Measurements from ENCODE around the gene FLNC. TPM values are rescaled to one million over a fixed set of nuclear protein-coding genes. Genes with fewer than 3 reads are reported as not detected.

The FLNC gene
- total and polyA plus RNA-seq, 9 of the 15 experiments (the other 6 are each of a cell fraction or from before 2014, with no cell fraction given) = 0.90 to 155 (median 28.8) TPM

DNA sequence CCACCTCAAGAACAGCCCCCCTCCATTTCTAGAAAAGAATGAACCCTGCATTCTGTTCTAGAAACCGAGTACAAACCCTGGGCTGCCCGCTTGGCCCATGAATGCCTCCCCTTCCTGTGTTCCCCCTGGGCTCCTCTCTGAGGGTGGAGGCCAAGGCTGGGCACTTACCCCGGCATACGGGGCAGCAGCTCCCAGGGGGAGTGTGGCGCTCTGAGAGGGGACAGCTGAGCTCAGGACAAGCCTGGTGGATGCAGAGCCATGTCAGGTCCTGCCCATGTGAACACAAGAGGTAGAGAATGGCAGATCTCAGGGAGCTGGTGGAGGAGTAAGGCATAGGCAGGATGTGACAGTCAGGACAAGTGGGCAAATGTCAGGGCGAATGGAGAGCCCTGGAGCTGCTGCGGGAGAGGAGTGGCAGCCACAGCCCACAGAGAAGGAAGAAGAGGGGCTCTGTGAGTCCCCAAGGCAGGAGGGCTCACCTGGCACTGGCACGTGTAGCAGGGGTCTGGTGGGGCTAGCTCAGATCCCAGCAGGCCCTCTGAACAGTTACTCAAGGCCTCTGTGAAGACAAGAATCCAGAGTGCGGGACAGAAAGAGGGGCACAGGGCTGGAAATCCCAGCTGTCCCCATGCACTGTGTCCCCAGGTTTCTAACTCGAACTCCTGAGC, 51.4 kb downstream of the FLNC start:
- Histone ChIP-seq H2AFZ (ENCODE audit: low read depth, low read length) (no peak overlapping the region), H3K9me3 (replicated peaks; ENCODE audit: control insufficient read depth, insufficient read depth, low read depth, low read length) (no peaks in the 10 kb centered on the region; the same call in 1 of the 2 replicates), H3K9ac (ENCODE audit: insufficient read depth in 1 of 2, low read depth in 2 of 2, low read length in 2 of 2) (peak overlapping the region in 1 of 2 experiments; percentile 61; a peak in 1 of 4 replicates), H3K4me2 (ENCODE audit: insufficient read depth, low read length) (no peak overlapping the region), H4K20me1 (replicated peaks; ENCODE audit: control insufficient read depth, insufficient read depth, low read length) (no peaks in the 10 kb centered on the region; the same call in 1 of the 2 replicates), H3K4me1 (replicated peaks in 1 of 2; ENCODE audit: control insufficient read depth in 2 of 2, insufficient read depth in 2 of 2, low read length in 2 of 2) (peaks cover 0 to 59% of the 10 kb centered on the region in 2 experiments; a peak in 3 of 5 replicates), H3K36me3 (ENCODE audit: control insufficient read depth, insufficient read depth, low read length) (no peaks in the 10 kb centered on the region), H3K4me3 (no peak overlapping the region), H3K79me2 (ENCODE audit: control insufficient read depth, insufficient read depth, low read length) (no peaks in the 10 kb centered on the region), H3K27me3 (ENCODE audit: control insufficient read depth in 2 of 2, insufficient read depth in 2 of 2, low read length in 2 of 2) (peaks cover 0 to 8% of the 10 kb centered on the region in 2 experiments; a peak in 2 of 5 replicates), H3K27ac (ENCODE audit: extremely low read depth, low read depth, low read length) (no peak overlapping the region), H3K9me1 (ENCODE audit: control insufficient read depth, insufficient read depth, low read length) (no peaks in the 10 kb centered on the region)
- 14% methylated on average over 10 of the region's 10 CpGs for WGBS (ENCODE audit: insufficient coverage, low coverage, missing lambda C conversion rate)
- ChIA-PET CTCF (ENCODE audit: low intra/inter-chr PET ratio) (interaction anchor here (1.0 kb wide), 1 partner anchor 143 kb away, joined by 3 read pairs; no protein-coding TSS in a partner anchor), POLR2A (interaction anchor here (0.6 to 2.1 kb wide), 4 partner anchors 16 to 477 kb away, joined by 3 to 9 read pairs (median 4); partner anchors contain the start of gene ATP6V1F)
- no peak for DNase-seq (ENCODE audit: extremely low read depth in 1 of 4, low spot score in 3 of 4)
- FAIRE-seq = no peak
- in situ Hi-C loops (cut with MboI) = loop anchor here (5.0 kb wide), 2 partner anchors 204 to 269 kb away; no protein-coding TSS in a partner anchor
- intact Hi-C loops (cut with micrococcal nuclease) = loop anchor here (2.0 to 5.0 kb wide), 4 partner anchors 39 to 404 kb away; partner anchors contain the start of genes CCDC136, GARIN1A and METTL2B
- BruUV-seq (replicated peaks) = no TSS peak
- ATAC-seq = no peak
- TF ChIP-seq, protein P1, sequence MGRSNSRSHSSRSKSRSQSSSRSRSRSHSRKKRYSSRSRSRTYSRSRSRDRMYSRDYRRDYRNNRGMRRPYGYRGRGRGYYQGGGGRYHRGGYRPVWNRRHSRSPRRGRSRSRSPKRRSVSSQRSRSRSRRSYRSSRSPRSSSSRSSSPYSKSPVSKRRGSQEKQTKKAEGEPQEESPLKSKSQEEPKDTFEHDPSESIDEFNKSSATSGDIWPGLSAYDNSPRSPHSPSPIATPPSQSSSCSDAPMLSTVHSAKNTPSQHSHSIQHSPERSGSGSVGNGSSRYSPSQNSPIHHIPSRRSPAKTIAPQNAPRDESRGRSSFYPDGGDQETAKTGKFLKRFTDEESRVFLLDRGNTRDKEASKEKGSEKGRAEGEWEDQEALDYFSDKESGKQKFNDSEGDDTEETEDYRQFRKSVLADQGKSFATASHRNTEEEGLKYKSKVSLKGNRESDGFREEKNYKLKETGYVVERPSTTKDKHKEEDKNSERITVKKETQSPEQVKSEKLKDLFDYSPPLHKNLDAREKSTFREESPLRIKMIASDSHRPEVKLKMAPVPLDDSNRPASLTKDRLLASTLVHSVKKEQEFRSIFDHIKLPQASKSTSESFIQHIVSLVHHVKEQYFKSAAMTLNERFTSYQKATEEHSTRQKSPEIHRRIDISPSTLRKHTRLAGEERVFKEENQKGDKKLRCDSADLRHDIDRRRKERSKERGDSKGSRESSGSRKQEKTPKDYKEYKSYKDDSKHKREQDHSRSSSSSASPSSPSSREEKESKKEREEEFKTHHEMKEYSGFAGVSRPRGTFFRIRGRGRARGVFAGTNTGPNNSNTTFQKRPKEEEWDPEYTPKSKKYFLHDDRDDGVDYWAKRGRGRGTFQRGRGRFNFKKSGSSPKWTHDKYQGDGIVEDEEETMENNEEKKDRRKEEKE (IDR thresholded peaks at IDR 0.05; ENCODE audit: borderline replicate concordance in 1 of 2, control insufficient read depth in 1 of 2, low read depth in 2 of 2, low read length in 1 of 2) = no peak
- TF ChIP-seq E2F3 (CRISPR knock-in tag; IDR thresholded peaks at IDR 0.05) (no peak), DIDO1 (tag; IDR thresholded peaks at IDR 0.05; ENCODE audit: low read depth) (no peak), NFXL1 (CRISPR knock-in tag; IDR thresholded peaks at IDR 0.05) (no peak), ELF1 (tag; IDR thresholded peaks at IDR 0.05) (no peak), C11orf30 (IDR thresholded peaks at IDR 0.05; ENCODE audit: low read depth) (no peak), TSC22D4 (tag; IDR thresholded peaks at IDR 0.05) (no peak), ZNF445 (CRISPR knock-in tag; IDR thresholded peaks at IDR 0.05; ENCODE audit: low read depth) (no peak), ZC3H8 (IDR thresholded peaks at IDR 0.05) (no peak), ZNF12 (CRISPR knock-in tag; IDR thresholded peaks at IDR 0.05) (no peak), ZNF282 (CRISPR knock-in tag; IDR thresholded peaks at IDR 0.05) (no peak), ZNF431 (CRISPR knock-in tag; IDR thresholded peaks at IDR 0.05) (no peak), HEY1 (CRISPR knock-in tag; IDR thresholded peaks at IDR 0.05; ENCODE audit: borderline replicate concordance) (no peak)
- TF ChIP-seq, protein P2, sequence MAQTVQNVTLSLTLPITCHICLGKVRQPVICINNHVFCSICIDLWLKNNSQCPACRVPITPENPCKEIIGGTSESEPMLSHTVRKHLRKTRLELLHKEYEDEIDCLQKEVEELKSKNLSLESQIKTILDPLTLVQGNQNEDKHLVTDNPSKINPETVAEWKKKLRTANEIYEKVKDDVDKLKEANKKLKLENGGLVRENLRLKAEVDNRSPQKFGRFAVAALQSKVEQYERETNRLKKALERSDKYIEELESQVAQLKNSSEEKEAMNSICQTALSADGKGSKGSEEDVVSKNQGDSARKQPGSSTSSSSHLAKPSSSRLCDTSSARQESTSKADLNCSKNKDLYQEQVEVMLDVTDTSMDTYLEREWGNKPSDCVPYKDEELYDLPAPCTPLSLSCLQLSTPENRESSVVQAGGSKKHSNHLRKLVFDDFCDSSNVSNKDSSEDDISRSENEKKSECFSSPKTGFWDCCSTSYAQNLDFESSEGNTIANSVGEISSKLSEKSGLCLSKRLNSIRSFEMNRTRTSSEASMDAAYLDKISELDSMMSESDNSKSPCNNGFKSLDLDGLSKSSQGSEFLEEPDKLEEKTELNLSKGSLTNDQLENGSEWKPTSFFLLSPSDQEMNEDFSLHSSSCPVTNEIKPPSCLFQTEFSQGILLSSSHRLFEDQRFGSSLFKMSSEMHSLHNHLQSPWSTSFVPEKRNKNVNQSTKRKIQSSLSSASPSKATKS (CRISPR knock-in tag; IDR thresholded peaks at IDR 0.05) = no peak
- TF ChIP-seq, protein P3, sequence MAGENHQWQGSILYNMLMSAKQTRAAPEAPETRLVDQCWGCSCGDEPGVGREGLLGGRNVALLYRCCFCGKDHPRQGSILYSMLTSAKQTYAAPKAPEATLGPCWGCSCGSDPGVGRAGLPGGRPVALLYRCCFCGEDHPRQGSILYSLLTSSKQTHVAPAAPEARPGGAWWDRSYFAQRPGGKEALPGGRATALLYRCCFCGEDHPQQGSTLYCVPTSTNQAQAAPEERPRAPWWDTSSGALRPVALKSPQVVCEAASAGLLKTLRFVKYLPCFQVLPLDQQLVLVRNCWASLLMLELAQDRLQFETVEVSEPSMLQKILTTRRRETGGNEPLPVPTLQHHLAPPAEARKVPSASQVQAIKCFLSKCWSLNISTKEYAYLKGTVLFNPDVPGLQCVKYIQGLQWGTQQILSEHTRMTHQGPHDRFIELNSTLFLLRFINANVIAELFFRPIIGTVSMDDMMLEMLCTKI (IDR thresholded peaks at IDR 0.05; ENCODE audit: partially characterized antibody) = no peak
